CD4-positive, alpha-beta T cell treated with Interleukin-15 for 4 hours (primary cell): ENCODE results near the gene HLA-A.

ENCODE experiments used
- DNase-seq: peaks from one replicate; pipeline ENCODE4 v3.0.0-alpha.2; 2020; ENCODE audit warnings: low spot score

Gene HLA-A

GRCh38 chr6:29935273-29935955 is 6.9 kb upstream of the HLA-A start:
- DNase-seq = no peak

- DNase-seq = no peak
These were observed 3.4 kb upstream of the HLA-A start for GRCh38 chr6:29938746-29939508.

GRCh38 chr6:29941016-29941415 is 1.3 kb upstream of the HLA-A start:
- DNase-seq = no peak

GRCh38 chr6:29941471-29941870 is 861 bp upstream of the HLA-A start:
- DNase-seq = no peak

- DNase-seq = no peak
These were observed 437 bp upstream of the HLA-A start for GRCh38 chr6:29941916-29942274.

GRCh38 chr6:29943053-29943966 is 978 bp downstream of the HLA-A start:
- no peak for DNase-seq

GRCh38 chr6:29945281-29945820 is 3.0 kb downstream of the HLA-A start:
- no peak for DNase-seq

- DNase-seq = no peak
These were observed 4.1 kb downstream of the HLA-A start for GRCh38 chr6:29946223-29947076.

GRCh38 chr6:29947077-29947980 is 5.0 kb downstream of the HLA-A start:
- no peak for DNase-seq

- no peak for DNase-seq
These were observed 5.9 kb downstream of the HLA-A start for GRCh38 chr6:29948277-29948676.

GRCh38 chr6:29949934-29950333 is 7.6 kb downstream of the HLA-A start:
- no peak for DNase-seq

GRCh38 chr6:29951882-29952281 is 9.6 kb downstream of the HLA-A start:
- no peak for DNase-seq

- DNase-seq = no peak
These were observed 10.7 kb downstream of the HLA-A start for GRCh38 chr6:29953001-29953441.

GRCh38 chr6:29953686-29954085 is 11.4 kb downstream of the HLA-A start:
- no peak for DNase-seq

GRCh38 chr6:29954272-29954671 is 11.9 kb downstream of the HLA-A start:
- no peak for DNase-seq

- no peak for DNase-seq
These were observed 13.5 kb downstream of the HLA-A start for GRCh38 chr6:29955783-29956182.

GRCh38 chr6:29956518-29956917 is 14.2 kb downstream of the HLA-A start:
- DNase-seq = no peak

GRCh38 chr6:29958046-29958445 is 15.7 kb downstream of the HLA-A start:
- no peak for DNase-seq

- DNase-seq = no peak
These were observed 16.6 kb downstream of the HLA-A start for GRCh38 chr6:29958921-29959320.

GRCh38 chr6:29959467-29959866 is 17.1 kb downstream of the HLA-A start:
- no peak for DNase-seq
